HG03520 (cell line): ENCODE measurements around the gene ATF7IP2.
"Not testable (repeated sequence)": the region's sequence is repeated elsewhere in the genome, so short reads cannot be mapped to it uniquely, and the experiment has no call there.

Experiments
- ATAC-seq: cut with Tn5 transposase; IDR thresholded peaks from one replicate; pipeline ENCODE4 v1.9.1; 2021; ENCODE audit warnings: mild to moderate bottlenecking, moderate library complexity; ENCODE audit not compliant: unreplicated experiment

The ATF7IP2 gene

GRCh38 chr16:10371592-10371991 lies 14.3 kb upstream of the ATF7IP2 start:
- ATAC-seq = no peak

GRCh38 chr16:10373556-10373955 lies 12.3 kb upstream of the ATF7IP2 start:
- ATAC-seq = no peak

GRCh38 chr16:10376229-10376628 lies 9.6 kb upstream of the ATF7IP2 start:
- ATAC-seq = no peak

DNA sequence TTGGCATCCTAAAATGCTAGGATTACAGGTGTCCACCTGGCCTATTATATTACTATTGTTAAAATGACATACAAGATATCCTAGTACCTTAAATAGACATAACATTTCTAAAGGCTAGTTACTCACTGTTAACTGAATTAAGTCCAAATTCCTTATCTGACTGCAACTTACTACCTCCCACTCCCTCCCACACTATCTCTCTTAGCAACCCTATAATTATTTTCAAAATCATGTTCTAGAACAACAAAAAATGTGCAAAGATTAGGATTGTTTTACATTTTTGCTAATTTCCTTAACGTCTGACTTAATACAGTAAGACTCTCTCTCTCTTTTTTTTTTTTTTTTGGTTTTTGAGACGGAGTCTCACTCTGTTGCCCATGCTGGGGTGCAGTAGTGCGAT lies 2.2 kb upstream of the ATF7IP2 start:
- no peak for ATAC-seq

- ATAC-seq = no peak
These were observed 748 bp downstream of the ATF7IP2 start for GRCh38 chr16:10386517-10387100.

GRCh38 chr16:10387188-10387617 lies 1.3 kb downstream of the ATF7IP2 start:
- no peak for ATAC-seq

- no peak for ATAC-seq
These were observed 3.1 kb downstream of the ATF7IP2 start for GRCh38 chr16:10388988-10389387.

GRCh38 chr16:10390330-10390729 lies 4.5 kb downstream of the ATF7IP2 start:
- ATAC-seq = no peak

DNA sequence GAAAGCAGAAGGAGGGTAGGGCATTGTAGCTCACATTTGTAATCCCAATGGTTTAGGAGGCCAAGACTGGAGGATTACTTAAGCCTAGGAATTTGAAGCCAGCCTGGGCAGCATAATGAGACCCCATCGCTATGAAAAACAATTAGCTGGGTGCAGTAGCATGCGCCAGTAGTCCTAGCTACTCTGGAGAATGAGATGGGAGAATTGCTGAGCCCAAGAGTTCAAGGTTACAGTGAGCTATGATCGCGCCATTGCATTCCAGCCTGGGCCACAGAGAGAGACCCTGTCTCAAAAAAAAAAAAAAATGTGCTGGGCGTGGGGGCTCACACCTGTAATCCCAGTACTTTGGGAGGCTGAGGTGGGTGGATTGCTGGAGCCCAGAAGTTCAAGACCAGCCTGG lies 5.0 kb downstream of the ATF7IP2 start:
- no peak for ATAC-seq

DNA sequence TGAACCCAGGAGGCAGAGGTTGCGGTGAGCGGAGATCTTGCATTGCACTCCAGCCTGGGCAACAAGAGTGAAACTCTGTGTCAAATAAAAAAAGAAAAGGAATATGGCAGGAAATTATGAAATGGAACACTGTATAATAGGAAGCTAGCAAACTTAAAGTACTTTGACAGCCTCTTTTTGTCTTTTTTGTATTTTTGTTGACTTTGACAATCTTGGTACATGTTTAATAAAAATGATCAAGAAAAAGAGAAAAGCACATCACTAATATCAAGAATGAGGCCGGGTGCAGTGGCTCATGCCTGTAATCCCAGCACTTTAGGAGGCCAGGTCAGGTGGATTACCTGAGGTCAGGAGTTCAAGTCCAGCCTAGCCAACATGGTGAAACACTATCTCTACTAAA lies 5.5 kb downstream of the ATF7IP2 start:
- no peak for ATAC-seq

- no peak for ATAC-seq
These were observed 17.1 kb downstream of the ATF7IP2 start for GRCh38 chr16:10402975-10403374.

DNA sequence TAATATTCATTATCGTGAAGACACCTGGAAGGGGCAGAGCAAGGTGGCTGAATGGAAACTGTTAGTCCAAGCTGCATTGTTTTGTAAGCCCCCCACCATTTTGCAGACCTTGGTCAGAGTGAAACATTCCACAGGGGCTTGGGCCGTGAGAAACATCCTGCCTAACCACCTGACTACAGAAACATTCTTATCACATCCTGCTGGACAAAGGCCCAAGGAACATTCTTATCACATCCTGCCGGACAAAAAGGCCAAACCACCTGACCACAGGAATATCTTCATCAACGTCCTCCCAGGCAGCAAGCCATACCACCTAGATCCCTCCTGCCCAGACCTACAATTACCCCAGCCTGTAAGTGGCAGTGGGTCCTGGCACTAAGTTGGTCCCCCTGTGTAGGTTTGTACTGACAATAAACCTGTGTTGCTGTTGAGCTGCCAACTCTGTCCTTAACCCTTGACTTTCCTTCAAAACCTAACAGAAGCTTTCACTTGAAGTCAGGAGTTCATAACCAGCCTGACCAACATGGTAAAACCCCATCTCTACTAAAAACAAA lies 19.6 kb downstream of the ATF7IP2 start:
- ATAC-seq = no peak

DNA sequence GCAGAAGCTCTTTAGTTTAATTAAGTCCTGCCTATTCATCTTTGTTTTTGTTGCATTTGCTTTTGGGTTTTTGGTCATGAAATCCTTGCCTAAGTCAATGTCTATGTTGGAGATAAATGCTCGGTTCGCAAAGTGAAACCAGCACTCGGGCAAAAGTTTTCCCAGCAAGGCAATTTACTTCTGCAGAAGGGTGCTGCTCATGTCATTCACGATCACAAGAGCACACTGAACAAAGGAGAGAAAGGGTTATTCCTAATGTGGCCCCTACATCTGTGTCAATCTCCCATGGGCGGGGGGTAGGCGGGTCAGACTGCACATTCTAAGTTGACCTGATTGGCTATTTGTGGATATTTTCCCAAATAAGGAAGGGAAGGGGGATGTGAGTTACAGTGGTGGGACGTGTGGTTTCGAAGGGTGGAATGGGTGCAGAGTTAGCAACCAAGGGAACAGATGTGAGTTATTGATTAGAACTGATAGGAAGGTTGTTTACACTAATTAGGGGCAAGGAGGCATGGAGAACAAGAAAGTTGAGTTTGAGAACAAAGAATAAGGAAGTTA lies 23.0 kb downstream of the ATF7IP2 start:
- ATAC-seq = no peak

GRCh38 chr16:10409713-10410112 lies 23.9 kb downstream of the ATF7IP2 start:
- ATAC-seq = not testable (repeated sequence)

DNA sequence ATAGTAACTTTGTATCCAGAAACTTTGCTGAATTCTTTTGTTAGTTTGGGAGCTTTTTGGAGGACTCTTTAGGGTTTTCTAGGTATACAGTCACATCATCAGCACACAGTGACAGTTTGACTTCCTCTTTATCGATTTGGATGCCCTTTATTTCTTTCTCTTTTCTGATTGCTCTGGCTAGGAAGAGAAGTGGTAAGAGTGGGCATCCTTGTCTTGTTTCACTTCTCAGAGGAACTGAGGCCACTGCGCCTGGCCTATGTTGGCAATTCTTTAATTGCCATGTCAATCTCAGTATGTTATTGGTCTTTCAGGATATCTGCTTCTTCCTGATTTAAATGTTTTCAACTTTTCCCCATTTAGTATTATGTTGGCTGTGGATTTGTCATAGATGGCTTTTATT lies 24.6 kb downstream of the ATF7IP2 start:
- ATAC-seq = no peak

DNA sequence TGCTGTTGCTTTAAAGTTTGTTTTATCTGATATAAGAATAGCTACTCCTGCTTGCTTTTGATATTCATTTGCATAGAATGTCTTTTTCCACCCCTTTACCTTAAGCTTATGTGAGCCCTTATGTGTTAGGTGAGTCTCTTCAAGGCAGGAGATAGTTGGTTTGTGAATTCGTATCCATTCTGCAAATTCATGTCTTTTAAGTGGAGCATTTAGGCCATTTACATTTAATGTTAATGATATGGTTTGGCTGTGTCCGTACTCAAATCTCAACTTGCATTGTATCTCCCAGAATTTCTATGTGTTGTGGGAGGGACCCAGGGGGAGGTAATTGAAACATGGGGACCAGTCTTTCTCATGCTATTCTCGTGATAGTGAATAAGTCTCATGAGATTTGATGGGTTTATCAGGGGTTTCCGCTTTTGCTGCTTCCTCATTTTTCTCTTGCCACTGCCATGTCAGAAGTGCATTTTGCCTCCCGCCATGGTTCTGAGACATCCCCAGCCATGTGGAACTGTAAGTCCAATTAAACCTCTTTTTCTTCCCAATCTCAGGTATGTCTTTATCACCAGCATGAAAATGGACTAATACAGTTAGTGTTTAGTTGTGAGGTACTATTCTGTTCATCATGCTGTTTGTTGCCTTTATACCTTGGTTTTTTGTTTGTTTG lies 27.2 kb downstream of the ATF7IP2 start:
- ATAC-seq = no peak

GRCh38 chr16:10418204-10418603 lies 32.3 kb downstream of the ATF7IP2 start:
- ATAC-seq = not testable (repeated sequence)

GRCh38 chr16:10419701-10420100 lies 33.8 kb downstream of the ATF7IP2 start:
- no peak for ATAC-seq

DNA sequence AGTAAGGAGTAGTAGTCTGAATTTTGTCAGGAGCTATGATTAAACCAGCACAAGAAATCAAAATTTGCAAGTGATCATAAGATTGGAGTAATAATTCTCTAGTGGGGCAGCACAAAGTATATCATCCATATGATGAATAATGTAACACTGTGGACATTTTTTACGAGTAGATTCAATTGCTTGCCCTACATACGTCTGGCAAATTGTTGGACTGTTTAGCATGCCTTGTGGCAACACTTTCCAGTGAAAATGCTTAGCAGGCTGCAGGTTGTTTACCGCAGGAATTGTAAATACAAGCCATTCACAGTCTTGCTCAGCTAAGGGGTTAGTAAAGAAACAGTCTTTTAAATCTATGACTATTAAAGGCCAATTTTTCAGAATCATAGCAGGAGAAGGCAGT lies 35.7 kb downstream of the ATF7IP2 start:
- ATAC-seq = no peak

DNA sequence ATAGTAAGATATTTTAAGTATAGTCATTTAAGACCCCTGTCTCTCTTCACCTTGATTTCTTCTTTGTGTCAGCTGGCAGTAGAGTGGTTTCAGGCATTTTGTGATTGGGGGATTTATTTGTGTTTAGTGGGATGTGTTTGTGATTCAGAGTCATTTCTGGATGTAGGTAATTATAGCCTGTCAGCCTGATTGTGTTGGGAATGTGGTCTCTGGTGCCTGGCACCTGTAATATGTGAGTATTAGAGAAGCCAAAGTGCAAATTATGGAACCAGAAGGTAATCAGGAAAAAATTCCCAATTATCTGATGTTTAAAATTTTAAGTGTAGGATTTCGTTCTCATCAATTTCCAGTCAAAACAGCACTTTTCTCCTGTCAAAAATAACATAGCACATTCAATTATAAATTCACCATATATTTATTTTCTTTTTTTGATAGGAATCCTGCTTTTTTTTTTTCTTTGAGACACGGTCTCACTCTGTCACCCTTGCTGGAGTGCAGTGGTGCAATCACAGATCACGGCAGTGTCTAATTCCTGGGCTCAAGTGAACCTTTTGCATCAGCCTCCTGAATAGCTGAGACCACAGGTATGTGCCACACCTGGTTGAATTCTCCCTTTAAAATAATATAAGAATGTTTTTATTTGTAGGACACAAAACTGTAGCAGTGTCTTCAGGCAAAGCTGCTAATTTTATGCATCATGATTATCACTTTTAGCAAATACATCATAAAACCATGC lies 42.7 kb downstream of the ATF7IP2 start:
- ATAC-seq = no peak

GRCh38 chr16:10429299-10429969 lies 43.6 kb downstream of the ATF7IP2 start:
- not testable (repeated sequence) for ATAC-seq
